DND-41 (cell line): Measurements from ENCODE around the gene RAB3B.

Experiments used
- CTCF ChIP-seq: IDR thresholded peaks from 2 replicates; pipeline ENCODE4 v1.5.1; 2012; ENCODE audit warnings: borderline replicate concordance, low read length, moderate library complexity, mild to moderate bottlenecking; ENCODE audit not compliant: poor library complexity, severe bottlenecking; ENCODE audit errors: extremely low read depth
- EZH2 ChIP-seq: IDR thresholded peaks from 3 replicates; pipeline ENCODE4 v1.6.1; 2012; ENCODE audit warnings: borderline replicate concordance, low read depth, mild to moderate bottlenecking, moderate library complexity, low read length, inconsistent platforms; ENCODE audit not compliant: severe bottlenecking

DNA sequence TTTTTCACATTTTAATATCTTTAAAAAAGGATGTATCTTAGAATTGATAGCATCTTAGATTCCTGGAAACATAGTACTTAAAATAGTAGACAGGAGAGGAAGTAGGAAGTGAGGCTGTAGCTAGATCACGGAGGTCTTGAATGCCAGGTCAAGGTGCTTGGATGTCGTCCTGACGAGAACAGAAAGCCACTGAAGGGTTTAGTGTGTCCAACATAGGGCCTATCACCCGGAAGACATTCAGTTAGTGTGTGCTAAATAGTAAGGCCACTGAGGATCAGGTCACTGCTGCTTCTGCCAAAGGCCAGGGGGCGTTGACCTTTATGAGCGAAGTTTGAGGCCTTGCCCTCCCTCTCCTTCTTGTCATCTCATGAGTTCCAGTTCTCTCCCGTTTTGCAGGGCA lies 35.7 kb downstream of the RAB3B start:
- TF ChIP-seq CTCF (no peak), EZH2 (no peak)
